HFF-Myc (cell line): ENCODE results near the gene PER2.

Source experiments
- DNase-seq: peaks from one replicate; pipeline ENCODE4 v3.0.0-alpha.2; 2011; ENCODE audit warnings: low read depth; ENCODE audit errors: extremely low read depth
- H3K4me3 ChIP-seq: replicated peaks from 2 replicates; pipeline ENCODE4 v1.5.1; 2011; ENCODE audit warnings: low read depth, mild to moderate bottlenecking, control low read depth, low read length
- CTCF ChIP-seq: IDR thresholded peaks from 2 replicates; pipeline ENCODE4 v1.5.1; 2012; ENCODE audit warnings: mild to moderate bottlenecking, low read depth, low read length, control low read depth; ENCODE audit errors: missing control alignments

The PER2 gene

GRCh38 chr2:238304116-238304515 lies 15.7 kb upstream of the PER2 start:
- TF ChIP-seq CTCF: no peak
- no peak for DNase-seq
- H3K4me3 ChIP-seq: no peak overlapping the region

- no peak overlapping the region for H3K4me3 ChIP-seq
- DNase-seq: no peak
- no peak for TF ChIP-seq CTCF
Observed at GRCh38 chr2:238302751-238303150, 14.3 kb upstream of the PER2 start.

- TF ChIP-seq CTCF: no peak
- DNase-seq: no peak
- no peak overlapping the region for H3K4me3 ChIP-seq
Observed at GRCh38 chr2:238302087-238302486, 13.7 kb upstream of the PER2 start.

- H3K4me3 ChIP-seq: no peak overlapping the region
- DNase-seq: no peak
- no peak for TF ChIP-seq CTCF
Observed at GRCh38 chr2:238299803-238300202, 11.4 kb upstream of the PER2 start.

GRCh38 chr2:238296638-238297457 lies 8.4 kb upstream of the PER2 start:
- TF ChIP-seq CTCF: no peak
- no peak for DNase-seq
- H3K4me3 ChIP-seq: no peak overlapping the region

- no peak for TF ChIP-seq CTCF
- H3K4me3 ChIP-seq: no peak overlapping the region
- no peak for DNase-seq
Observed at GRCh38 chr2:238295144-238296112, 7.0 kb upstream of the PER2 start.
